HUES64 (cell line): Measurements from ENCODE around the gene LINS1.

Experiments used
- H3K27ac ChIP-seq: 2 replicates; pipeline ENCODE4 v1.7.0; 2013; ENCODE audit warnings: low read depth, low read length, inconsistent platforms
- H3K27me3 ChIP-seq: 2 replicates; pipeline ENCODE4 v1.6.1; 2013; ENCODE audit warnings: mild to moderate bottlenecking, low read length; ENCODE audit not compliant: insufficient read depth
- H3K36me3 ChIP-seq: 2 replicates; pipeline ENCODE4 v1.6.1; 2013; ENCODE audit warnings: mild to moderate bottlenecking, low read length; ENCODE audit not compliant: insufficient read depth
- H3K4me1 ChIP-seq: 2 replicates; pipeline ENCODE4 v1.6.1; 2013; ENCODE audit warnings: mild to moderate bottlenecking, low read length, moderate library complexity; ENCODE audit not compliant: insufficient read depth
- H3K4me3 ChIP-seq: 2 replicates; pipeline ENCODE4 v1.5.1; 2013; ENCODE audit warnings: mild to moderate bottlenecking, low read length, moderate library complexity
- H3K9ac ChIP-seq: 2 replicates; pipeline ENCODE4 v1.6.1; 2013; ENCODE audit warnings: mild to moderate bottlenecking, low read depth, low read length
- H3K9me3 ChIP-seq: 2 replicates; pipeline ENCODE4 v1.6.1; 2013; ENCODE audit warnings: low read depth, low read length; ENCODE audit not compliant: insufficient read depth
- WGBS: fragments of 150-250, 120-280 bp; methylation state at CpG from one replicate; pipeline ENCODE4 v1.1.7; 2013; ENCODE audit warnings: missing lambda C conversion rate; 5-methylcytosine and 5-hydroxymethylcytosine counted together

LINS1 gene

GRCh38 chr15:100528833-100529428 is 73.1 kb downstream of the LINS1 start, which contains the start of gene CERS3:
CERS3 (minus strand) TSS chr15:100528950; CDS start chr15:100501849, 27,101 bp downstream.
- H3K4me3 ChIP-seq: no peak within 1 kb of the TSS
- WGBS: 91% methylated on average over 10 of the region's 10 CpGs
- no peak within 1 kb of the TSS for H3K9ac ChIP-seq
- 0 out of 2 replicates have a peak, but pooled peaks cover under 1% of the 10 kb centered on the region for H3K9me3 ChIP-seq
- H3K27ac ChIP-seq: no peak within 1 kb of the TSS
- H3K27me3 ChIP-seq: no peaks in the 10 kb centered on the region
- H3K36me3 ChIP-seq: no peaks in the 10 kb centered on the region
- no peaks in the 10 kb centered on the region for H3K4me1 ChIP-seq

DNA sequence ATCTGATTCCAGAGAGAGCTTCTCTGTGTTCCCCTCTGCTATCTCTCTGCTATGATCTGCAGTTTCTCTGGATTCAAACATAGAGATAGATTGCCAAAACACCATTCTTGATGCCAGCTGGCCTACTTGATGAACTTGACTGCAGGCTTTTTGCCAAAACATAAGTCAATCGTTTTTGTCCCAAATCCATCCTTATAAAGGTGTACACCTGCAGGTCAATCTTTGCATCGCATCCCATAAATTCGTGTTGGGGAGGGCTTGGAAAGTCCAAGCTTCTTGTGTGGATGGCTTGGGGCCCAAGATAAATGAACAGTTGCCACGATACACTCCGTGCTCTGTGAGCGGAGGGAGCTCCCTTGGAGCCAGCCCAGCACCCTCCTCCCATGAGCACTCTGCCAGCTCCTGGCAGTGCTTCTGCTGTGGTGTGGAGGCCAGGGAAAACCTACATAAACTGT is 75.9 kb downstream of the LINS1 start:
- no peak overlapping the region for H3K4me3 ChIP-seq
- H3K9me3 ChIP-seq: 0 out of 2 replicates have a peak, but pooled peaks cover 4% of the 10 kb centered on the region
- H3K27me3 ChIP-seq: no peaks in the 10 kb centered on the region
- WGBS: 68% methylated on average over 6 of the region's 6 CpGs
- H3K4me1 ChIP-seq: no peaks in the 10 kb centered on the region
- no peak overlapping the region for H3K27ac ChIP-seq
- H3K36me3 ChIP-seq: no peaks in the 10 kb centered on the region
- H3K9ac ChIP-seq: no peak overlapping the region

- H3K9ac ChIP-seq: no peak overlapping the region
- WGBS: no CpG with 5 or more reads among the region's 1 CpG
- H3K36me3 ChIP-seq: no peaks in the 10 kb centered on the region
- no peaks in the 10 kb centered on the region for H3K27me3 ChIP-seq
- no peak overlapping the region for H3K27ac ChIP-seq
- 0 out of 2 replicates have a peak, but pooled peaks cover 4% of the 10 kb centered on the region for H3K9me3 ChIP-seq
- no peaks in the 10 kb centered on the region for H3K4me1 ChIP-seq
- no peak overlapping the region for H3K4me3 ChIP-seq
These were observed 76.5 kb downstream of the LINS1 start for GRCh38 chr15:100525436-100525835.

DNA sequence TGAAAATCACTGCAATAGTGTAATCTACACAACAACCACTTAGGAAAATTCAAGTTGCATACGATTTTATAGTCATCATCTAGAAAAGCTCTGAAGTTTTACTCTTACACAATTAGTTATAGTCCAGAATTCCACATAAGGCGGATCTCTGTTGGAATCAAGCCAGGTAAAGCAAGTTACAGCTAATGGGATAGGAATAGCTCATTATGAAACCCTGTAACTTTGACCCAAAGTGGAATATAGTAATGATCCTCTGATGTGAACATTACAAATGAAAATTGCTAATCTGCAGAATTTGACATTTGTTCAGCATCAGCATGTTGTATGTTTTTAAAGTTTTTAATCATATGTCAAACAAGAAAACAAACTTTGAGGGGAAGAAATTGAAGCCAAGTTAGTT is 77.7 kb downstream of the LINS1 start:
- Histone ChIP-seq H3K4me1 (no peaks in the 10 kb centered on the region), H3K36me3 (no peaks in the 10 kb centered on the region), H3K9me3 (0 out of 2 replicates have a peak, but pooled peaks cover 4% of the 10 kb centered on the region), H3K27me3 (no peaks in the 10 kb centered on the region), H3K4me3 (no peak overlapping the region), H3K27ac (no peak overlapping the region), H3K9ac (no peak overlapping the region)
- WGBS: 92% methylated on average over 2 of the region's 2 CpGs

- 98% methylated on average over 3 of the region's 3 CpGs for WGBS
- H3K9ac ChIP-seq: no peak overlapping the region
- no peaks in the 10 kb centered on the region for H3K4me1 ChIP-seq
- H3K9me3 ChIP-seq: 0 out of 2 replicates have a peak, but pooled peaks cover 4% of the 10 kb centered on the region
- H3K27ac ChIP-seq: no peak overlapping the region
- H3K27me3 ChIP-seq: no peaks in the 10 kb centered on the region
- H3K4me3 ChIP-seq: no peak overlapping the region
- H3K36me3 ChIP-seq: no peaks in the 10 kb centered on the region
These were observed 80.1 kb downstream of the LINS1 start for GRCh38 chr15:100521907-100522306.

- H3K4me1 ChIP-seq: no peaks in the 10 kb centered on the region
These were observed 81.7 kb downstream of the LINS1 start for GRCh38 chr15:100520132-100520921.

DNA sequence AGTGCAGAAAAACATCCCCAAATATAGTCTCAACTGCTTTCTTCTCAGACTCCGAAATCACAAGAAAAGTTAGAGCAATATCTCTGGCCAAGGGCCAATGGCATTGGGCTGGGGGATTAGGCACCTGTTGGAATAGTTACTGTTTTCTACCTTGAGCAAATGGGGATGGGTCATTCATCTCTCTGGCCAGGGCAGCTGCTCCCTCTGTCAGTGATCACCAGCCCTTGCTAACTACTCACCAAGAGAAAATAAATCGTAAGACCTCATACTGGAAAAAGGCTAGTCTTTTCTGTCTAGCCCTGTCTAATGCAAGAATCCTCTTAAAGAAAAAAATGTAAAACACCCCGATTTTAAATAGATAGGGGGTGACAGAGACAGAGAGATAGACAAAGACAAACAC is 84.1 kb downstream of the LINS1 start:
- Histone ChIP-seq H3K36me3 (no peaks in the 10 kb centered on the region), H3K9ac (no peak overlapping the region), H3K4me1 (no peaks in the 10 kb centered on the region), H3K27me3 (no peaks in the 10 kb centered on the region), H3K9me3 (no peaks in the 10 kb centered on the region), H3K4me3 (no peak overlapping the region), H3K27ac (no peak overlapping the region)
- WGBS: 95% methylated on average over 3 of the region's 3 CpGs

More at GRCh38 chr15:100520132-100520921, 81.7 kb downstream of the LINS1 start:
- Histone ChIP-seq H3K9me3 (0 out of 2 replicates have a peak, but pooled peaks cover 4% of the 10 kb centered on the region), H3K27ac (no peak overlapping the region), H3K9ac (no peak overlapping the region), H3K4me3 (no peak overlapping the region), H3K36me3 (no peaks in the 10 kb centered on the region), H3K27me3 (no peaks in the 10 kb centered on the region)
- 79% methylated on average over 7 of the region's 7 CpGs for WGBS
